Lower leg skin (tissue), 4 donors: Measurements from ENCODE around the gene ZNF618. TPM values are rescaled to one million over a fixed set of nuclear protein-coding genes. Genes with fewer than 3 reads are reported as not detected.

ENCODE experiments used
- DNase-seq, 2 donors: peaks; one replicate each; pipeline ENCODE4 v3.0.0-alpha.2; 2019; ENCODE audit warnings: low spot score in 2 of 2
- H3K4me3 ChIP-seq: fragments of 200-600 bp; sonication (generic); 2 replicates; pipeline ENCODE4 v1.5.1; 2017; ENCODE audit warnings: mild to moderate bottlenecking, low read depth; ENCODE audit not compliant: poor library complexity, severe bottlenecking
- CTCF ChIP-seq, 3 donors: fragments of 450-650 bp; IDR thresholded peaks; one replicate each; pipeline ENCODE4 v1.5.1; 2016; ENCODE audit warnings: antibody characterized with exemption in 3 of 3, mild to moderate bottlenecking in 3 of 3, moderate library complexity in 2 of 3
- POLR2A ChIP-seq, 2 donors: fragments of 450-650 bp; IDR thresholded peaks; one replicate each; pipeline ENCODE4 v1.6.1; 2016 to 2017; ENCODE audit warnings: antibody characterized with exemption in 2 of 2, mild to moderate bottlenecking in 1 of 2, moderate library complexity in 1 of 2
- WGBS, 2 donors: methylation state at CpG; one replicate each; pipeline ENCODE4 v1.1.5; 2018; 5-methylcytosine and 5-hydroxymethylcytosine counted together
- intact Hi-C: fragments of 100-400 bp; cut with DNase I; formaldehyde crosslinking; loops from one replicate; pipeline ENCODE4 v1.15.0; 2023; ENCODE audit warnings: low total_unique reads
- total RNA-seq, 4 donors: library from RNA; depleted of rRNA; stranded (reverse); fragments of >200 nt; gene quantifications; one replicate each; pipeline ENCODE4 v1.1.0, GENCODE V29; 2016

Gene ZNF618
- total RNA-seq, 4 donors from 2014 or later = 1.1 to 4.1 (median 2.5) TPM

DNA sequence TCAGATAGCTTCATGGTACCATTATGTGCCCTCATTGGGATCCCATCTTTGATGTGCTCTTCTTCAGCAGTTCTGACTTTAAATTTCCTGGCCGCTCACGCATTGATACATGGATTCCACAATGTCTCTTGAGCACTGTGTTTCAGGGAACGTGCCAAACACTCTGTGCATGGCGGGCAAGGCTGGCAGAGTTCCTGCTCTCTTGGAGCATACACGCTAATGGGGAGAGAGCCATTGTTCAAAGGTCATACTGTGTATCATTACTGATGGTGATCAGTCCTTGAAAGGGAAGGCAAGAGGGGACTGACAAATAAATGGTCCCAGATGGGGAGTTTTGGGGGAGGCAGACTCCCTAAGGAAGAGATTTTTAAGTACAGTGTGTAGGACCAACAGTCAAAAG, 149.7 kb downstream of the ZNF618 start:
- 95% methylated on average over 5 of the region's 5 CpGs for WGBS, 2 donors
- DNase-seq = peak in 1 of 2 donors; percentile 43
- intact Hi-C loops = no loop called here
- H3K4me3 ChIP-seq = no peak overlapping the region
- no peak for TF ChIP-seq CTCF (IDR thresholded peaks at IDR 0.05)
- no peak for TF ChIP-seq POLR2A (IDR thresholded peaks at IDR 0.05)

DNA sequence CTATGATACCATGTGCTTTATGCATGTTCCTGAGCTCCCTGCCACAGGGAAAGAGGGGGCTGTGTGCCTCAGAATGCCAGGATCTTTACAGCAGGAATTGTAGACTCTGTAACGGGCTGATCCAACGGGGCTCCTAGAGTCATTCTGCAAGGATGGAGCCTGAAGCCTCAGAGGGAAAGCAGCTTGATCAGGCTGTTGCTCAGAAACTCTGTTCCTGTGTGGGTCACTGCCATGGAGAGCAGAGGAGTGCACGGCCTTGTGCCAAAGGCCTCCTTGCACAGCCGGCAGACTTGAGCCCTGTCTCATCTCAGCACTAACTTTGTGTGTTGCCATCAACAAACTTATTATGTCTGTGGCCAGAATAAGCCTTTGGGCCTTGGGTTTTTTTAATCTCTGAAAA, 150.2 kb downstream of the ZNF618 start:
- WGBS, 2 donors = 89 to 96% methylated on average over 3 to 4 of the region's 4 CpGs
- peak in 1 of 2 donors; percentile 23 for DNase-seq
- intact Hi-C loops = no loop called here
- H3K4me3 ChIP-seq = no peak overlapping the region
- TF ChIP-seq CTCF (IDR thresholded peaks at IDR 0.05) (no peak), POLR2A (IDR thresholded peaks at IDR 0.05) (no peak)

DNA sequence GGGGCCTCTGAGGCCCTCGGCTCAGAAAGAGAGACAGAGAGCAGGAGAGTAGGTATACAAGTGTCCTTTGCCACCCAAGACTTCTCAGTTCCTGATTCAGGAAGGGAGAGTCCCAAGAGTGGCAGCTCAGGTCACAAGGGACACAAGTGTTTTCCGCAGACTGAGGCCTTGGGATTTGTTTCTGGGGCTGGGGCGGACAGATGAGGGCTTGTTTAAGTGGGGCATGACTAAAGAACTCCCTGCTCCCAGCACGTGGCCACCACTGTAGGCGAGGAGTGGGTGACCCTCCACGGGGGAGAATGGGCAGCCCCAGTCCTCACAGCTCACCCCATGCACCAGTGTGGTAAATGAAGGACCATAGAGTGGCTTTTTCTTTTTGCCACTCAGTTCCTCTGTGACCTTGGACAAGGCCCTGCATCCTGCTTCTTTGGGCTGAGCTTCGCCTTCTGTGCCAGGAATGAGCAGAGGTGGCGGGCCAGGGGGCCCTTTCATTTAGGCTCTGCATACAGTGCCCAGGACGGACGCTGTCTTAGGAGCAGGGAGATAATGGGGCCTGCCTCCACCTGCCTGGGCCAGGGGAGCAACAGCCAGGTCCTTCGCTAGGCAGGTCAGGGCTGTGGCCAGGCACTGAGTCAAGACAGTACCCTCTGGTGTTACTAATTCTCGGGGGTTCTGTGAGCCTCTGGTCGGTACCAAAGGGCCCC, 151.2 kb downstream of the ZNF618 start:
- TF ChIP-seq CTCF (IDR thresholded peaks at IDR 0.05) (no peak), POLR2A (IDR thresholded peaks at IDR 0.05) (no peak)
- peak in 1 of 2 donors; percentile 67 for DNase-seq
- WGBS, 2 donors = 90 to 93% methylated on average over 11 to 13 of the region's 13 CpGs
- H3K4me3 ChIP-seq = no peak overlapping the region
- intact Hi-C loops = no loop called here

GRCh38 chr9:114027863-114028465, 151.9 kb downstream of the ZNF618 start:
- intact Hi-C loops = no loop called here
- peak in 1 of 2 donors; percentile 3 for DNase-seq
- no peak overlapping the region for H3K4me3 ChIP-seq
- no peak for TF ChIP-seq CTCF (IDR thresholded peaks at IDR 0.05)
- no peak for TF ChIP-seq POLR2A (IDR thresholded peaks at IDR 0.05)
- 73 to 96% methylated on average over 4 of the region's 4 CpGs for WGBS, 2 donors

GRCh38 chr9:114028646-114029045, 152.5 kb downstream of the ZNF618 start:
- intact Hi-C loops = no loop called here
- no peak for TF ChIP-seq POLR2A (IDR thresholded peaks at IDR 0.05)
- TF ChIP-seq CTCF (IDR thresholded peaks at IDR 0.05) = no peak

More at GRCh38 chr9:114028646-114029045, 152.5 kb downstream of the ZNF618 start:
- H3K4me3 ChIP-seq = no peak overlapping the region
- peak in 1 of 2 donors; percentile 75 for DNase-seq
- 93 to 95% methylated on average over 19 to 22 of the region's 22 CpGs for WGBS, 2 donors
